ENCODE data around the gene TMEM45A.
"Not testable (repeated sequence)": the region's sequence is repeated elsewhere in the genome, so short reads cannot be mapped to it uniquely, and the experiment has no call there.

The TMEM45A gene

DNA sequence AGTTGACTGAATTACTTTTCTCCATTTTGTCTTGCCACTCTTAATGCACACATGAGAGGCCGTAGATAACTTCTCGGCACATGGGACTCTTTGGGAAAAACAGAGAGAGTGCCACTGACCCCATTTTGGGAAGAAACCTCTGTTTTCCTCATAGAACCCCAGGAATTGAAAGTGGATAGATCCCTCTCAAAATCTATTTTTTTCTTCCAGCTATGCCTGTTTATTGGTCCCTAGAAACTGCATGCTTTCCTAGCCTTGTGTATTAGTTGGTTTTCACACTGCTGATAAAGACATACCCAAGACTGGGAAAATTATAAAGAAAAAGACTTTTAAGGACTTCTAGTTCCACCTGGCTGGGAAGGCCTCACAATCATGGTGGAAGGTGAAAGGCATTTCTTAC is 23.7 kb upstream of the TMEM45A start:
- peaks cover 10% of the 10 kb centered on the region for H3K9me3 Mint-ChIP-seq
- H3K27ac Mint-ChIP-seq, result no peak overlapping the region
- no peak overlapping the region for H3K4me3 Mint-ChIP-seq
- H3K27me3 Mint-ChIP-seq, result peaks cover 1% of the 10 kb centered on the region
- H3K36me3 Mint-ChIP-seq (ENCODE audit: low read depth), result no peaks in the 10 kb centered on the region
- H3K4me1 Mint-ChIP-seq (ENCODE audit: low read depth), result peaks cover 4% of the 10 kb centered on the region

DNA sequence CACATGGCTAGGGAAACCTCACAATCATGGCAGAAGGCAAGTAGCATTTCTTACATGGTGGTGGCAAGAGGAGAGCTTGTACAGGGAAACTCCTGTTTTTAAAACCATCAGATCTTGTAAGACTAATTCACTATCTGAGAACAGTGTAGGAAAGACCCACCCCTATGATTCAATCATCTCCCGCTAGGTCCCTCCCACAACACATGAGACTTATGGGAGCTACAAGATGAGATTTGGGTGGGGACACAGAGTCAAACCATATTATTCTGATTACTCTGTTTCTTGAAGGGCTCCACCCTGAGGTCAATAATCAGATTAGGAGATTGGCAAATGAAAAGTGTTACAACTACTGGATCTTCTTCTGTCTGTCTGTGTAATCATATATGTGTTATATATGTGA is 21.5 kb upstream of the TMEM45A start:
- H3K4me3 Mint-ChIP-seq, result no peak overlapping the region
- H3K4me1 Mint-ChIP-seq (ENCODE audit: low read depth), result peaks cover 4% of the 10 kb centered on the region
- no peaks in the 10 kb centered on the region for H3K27me3 Mint-ChIP-seq
- no peaks in the 10 kb centered on the region for H3K36me3 Mint-ChIP-seq (ENCODE audit: low read depth)
- no peak overlapping the region for H3K27ac Mint-ChIP-seq
- H3K9me3 Mint-ChIP-seq, result peaks cover 10% of the 10 kb centered on the region

DNA sequence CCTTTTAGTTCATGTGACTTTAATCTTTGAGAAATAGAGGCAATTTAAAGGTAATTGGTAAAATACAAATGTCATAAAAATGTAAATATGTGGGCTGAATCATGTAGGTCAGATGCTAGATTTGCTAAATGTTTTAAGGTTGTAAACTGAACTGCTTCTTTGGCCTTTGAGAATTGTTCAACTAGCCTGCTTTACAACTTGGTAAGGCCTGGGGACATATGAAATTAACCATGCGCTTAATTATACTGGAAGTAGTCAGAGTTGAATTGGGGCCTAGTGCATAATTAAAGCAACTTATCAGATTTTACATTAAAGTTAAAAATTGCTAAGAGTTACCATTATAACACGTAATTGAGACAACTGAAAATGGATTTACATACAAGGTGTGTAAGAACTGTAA is 21.0 kb upstream of the TMEM45A start:
- H3K36me3 Mint-ChIP-seq (ENCODE audit: low read depth), result no peaks in the 10 kb centered on the region
- peaks cover 10% of the 10 kb centered on the region for H3K9me3 Mint-ChIP-seq
- H3K4me1 Mint-ChIP-seq (ENCODE audit: low read depth), result peaks cover 4% of the 10 kb centered on the region
- no peak overlapping the region for H3K27ac Mint-ChIP-seq
- H3K27me3 Mint-ChIP-seq, result no peaks in the 10 kb centered on the region
- no peak overlapping the region for H3K4me3 Mint-ChIP-seq

DNA sequence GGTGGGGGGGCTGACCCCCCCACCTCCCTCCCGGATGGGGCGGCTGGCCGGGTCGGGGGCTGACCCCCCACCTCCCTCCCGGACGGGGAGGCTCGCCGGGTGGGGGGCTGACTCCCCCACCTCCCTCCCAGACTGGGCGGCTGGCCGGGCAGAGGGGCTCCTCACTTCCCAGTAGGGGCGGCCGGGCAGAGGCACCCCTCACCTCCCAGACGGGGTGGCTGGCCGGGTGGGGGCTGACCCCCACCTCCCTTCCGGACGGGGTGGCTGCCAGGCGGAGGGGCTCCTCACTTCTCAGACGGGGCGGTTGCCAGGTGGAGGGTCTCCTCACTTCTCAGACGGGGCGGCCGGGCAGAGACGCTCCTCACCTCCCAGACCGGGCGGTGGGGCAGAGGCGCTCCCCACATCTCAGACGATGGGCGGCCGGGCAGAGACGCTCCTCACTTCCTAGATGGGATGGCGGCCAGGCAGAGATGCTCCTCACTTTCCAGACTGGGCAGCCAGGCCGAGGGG is 14.5 kb upstream of the TMEM45A start:
- H3K27me3 Mint-ChIP-seq; H3K9me3 Mint-ChIP-seq; H3K4me3 Mint-ChIP-seq; H3K36me3 Mint-ChIP-seq (ENCODE audit: low read depth); H3K27ac Mint-ChIP-seq; H3K4me1 Mint-ChIP-seq (ENCODE audit: low read depth): not testable (repeated sequence)

DNA sequence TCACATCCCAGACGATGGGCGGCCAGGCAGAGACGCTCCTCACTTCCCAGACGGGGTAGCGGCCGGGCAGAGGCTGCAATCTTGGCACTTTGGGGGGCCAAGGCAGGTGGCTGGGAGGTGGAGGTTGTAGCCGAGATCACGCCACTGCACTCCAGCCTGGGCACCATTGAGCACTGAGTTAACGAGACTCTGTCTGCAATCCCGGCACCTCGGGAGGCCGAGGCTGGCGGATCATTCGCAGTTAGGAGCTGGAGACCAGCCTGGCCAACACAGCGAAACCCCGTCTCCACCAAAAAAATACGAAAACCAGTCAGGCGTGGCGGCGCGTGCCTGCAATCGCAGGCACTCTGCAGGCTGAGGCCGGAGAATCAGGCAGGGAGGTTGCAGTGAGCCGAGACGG is 13.9 kb upstream of the TMEM45A start:
- H3K27me3 Mint-ChIP-seq, result peaks cover 12% of the 10 kb centered on the region
- H3K9me3 Mint-ChIP-seq; H3K4me3 Mint-ChIP-seq; H3K4me1 Mint-ChIP-seq (ENCODE audit: low read depth); H3K27ac Mint-ChIP-seq; H3K36me3 Mint-ChIP-seq (ENCODE audit: low read depth): not testable (repeated sequence)

DNA sequence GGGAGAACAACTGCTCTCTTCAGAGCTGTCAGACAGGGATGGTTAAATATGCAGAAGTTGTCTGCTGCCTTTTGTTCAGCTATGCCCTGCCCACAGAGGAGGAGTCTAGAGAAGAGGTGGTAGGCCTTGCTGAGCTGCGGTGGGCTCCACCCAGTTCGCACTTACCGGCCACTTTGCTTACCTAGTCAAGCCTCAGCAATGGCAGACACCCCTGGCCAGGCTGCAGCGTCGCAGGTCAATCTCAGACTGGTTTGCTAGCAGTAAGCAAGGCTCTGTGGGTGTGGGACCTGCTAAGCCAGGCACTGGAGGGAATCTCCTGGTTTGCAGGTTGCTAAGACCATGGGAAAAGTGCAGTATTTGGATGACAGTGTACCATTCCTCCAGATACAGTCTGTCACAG is 12.3 kb upstream of the TMEM45A start:
- no peaks in the 10 kb centered on the region for H3K4me1 Mint-ChIP-seq (ENCODE audit: low read depth)
- H3K9me3 Mint-ChIP-seq, result no peaks in the 10 kb centered on the region
- H3K27me3 Mint-ChIP-seq, result peaks cover 14% of the 10 kb centered on the region
- no peak overlapping the region for H3K27ac Mint-ChIP-seq
- no peaks in the 10 kb centered on the region for H3K36me3 Mint-ChIP-seq (ENCODE audit: low read depth)
- no peak overlapping the region for H3K4me3 Mint-ChIP-seq

DNA sequence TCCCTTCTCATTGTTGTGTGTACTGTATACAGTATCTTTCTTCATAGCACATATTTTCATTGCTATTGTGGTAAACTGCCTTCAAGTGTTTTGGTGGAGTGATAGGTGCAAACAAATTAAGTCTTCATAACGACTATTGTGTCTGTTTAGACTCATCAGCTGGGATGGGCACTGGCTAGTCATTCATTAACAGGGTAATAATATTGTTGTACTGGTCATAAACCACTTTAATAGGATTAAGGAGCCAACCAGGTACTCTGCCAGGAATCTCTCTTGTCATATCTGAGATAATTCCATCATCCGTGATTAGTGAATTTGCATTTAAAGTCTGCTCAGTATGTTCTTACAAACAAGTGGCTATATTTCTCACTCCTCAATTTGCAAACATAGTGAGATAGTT is 10.2 kb upstream of the TMEM45A start:
- no peaks in the 10 kb centered on the region for H3K36me3 Mint-ChIP-seq (ENCODE audit: low read depth)
- H3K4me3 Mint-ChIP-seq, result no peak overlapping the region
- no peaks in the 10 kb centered on the region for H3K9me3 Mint-ChIP-seq
- H3K4me1 Mint-ChIP-seq (ENCODE audit: low read depth), result no peaks in the 10 kb centered on the region
- no peak overlapping the region for H3K27ac Mint-ChIP-seq
- H3K27me3 Mint-ChIP-seq, result peaks cover 14% of the 10 kb centered on the region

DNA sequence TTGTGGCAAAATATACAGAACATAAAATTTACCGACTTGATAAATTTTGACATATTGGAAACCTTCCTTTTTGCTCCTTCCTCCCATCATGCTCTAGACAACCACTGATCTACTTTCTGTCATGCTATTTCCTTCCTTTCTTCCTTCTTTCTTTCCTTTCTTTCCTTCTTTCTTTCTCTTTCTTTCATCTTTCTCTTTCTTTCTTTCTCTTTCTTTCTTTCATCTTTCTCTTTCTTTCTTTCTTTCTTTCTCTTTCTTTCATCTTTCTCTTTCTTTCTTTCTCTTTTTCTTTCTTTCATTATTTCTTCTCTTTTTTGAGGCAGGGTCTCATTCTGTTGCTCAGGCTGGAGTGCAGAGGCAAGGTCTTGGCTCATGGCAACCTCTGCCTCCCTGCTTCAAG is 8.9 kb upstream of the TMEM45A start:
- Mint-ChIP-seq H3K36me3 (ENCODE audit: low read depth) (no peaks in the 10 kb centered on the region), H3K4me3 (no peak overlapping the region), H3K9me3 (no peaks in the 10 kb centered on the region), H3K4me1 (ENCODE audit: low read depth) (no peaks in the 10 kb centered on the region), H3K27ac (peak overlapping the region; percentile 2), H3K27me3 (peaks cover 14% of the 10 kb centered on the region)

DNA sequence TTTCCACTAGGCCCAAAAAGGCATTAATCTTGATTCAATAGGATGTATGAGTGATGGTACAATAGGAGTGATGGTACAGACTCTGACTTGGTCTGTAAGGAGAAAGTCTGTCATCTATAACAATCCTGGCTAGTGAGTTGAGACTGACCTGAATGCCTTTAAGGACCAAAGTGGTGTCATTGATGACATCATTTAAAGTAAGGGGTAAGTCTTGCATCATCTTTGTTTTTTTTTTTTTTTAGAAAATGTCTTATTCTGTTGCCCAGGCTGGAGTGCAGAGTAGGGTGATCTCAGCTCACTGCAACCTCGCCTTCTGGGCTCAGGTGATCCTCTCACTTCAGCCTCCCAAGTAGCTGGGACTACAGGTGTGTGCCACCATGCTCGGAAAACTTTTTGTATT is 5.6 kb upstream of the TMEM45A start:
- H3K27ac Mint-ChIP-seq, result no peak overlapping the region
- H3K9me3 Mint-ChIP-seq, result no peaks in the 10 kb centered on the region
- H3K4me1 Mint-ChIP-seq (ENCODE audit: low read depth), result no peaks in the 10 kb centered on the region
- no peaks in the 10 kb centered on the region for H3K36me3 Mint-ChIP-seq (ENCODE audit: low read depth)
- peaks cover 25% of the 10 kb centered on the region for H3K27me3 Mint-ChIP-seq
- no peak overlapping the region for H3K4me3 Mint-ChIP-seq

DNA sequence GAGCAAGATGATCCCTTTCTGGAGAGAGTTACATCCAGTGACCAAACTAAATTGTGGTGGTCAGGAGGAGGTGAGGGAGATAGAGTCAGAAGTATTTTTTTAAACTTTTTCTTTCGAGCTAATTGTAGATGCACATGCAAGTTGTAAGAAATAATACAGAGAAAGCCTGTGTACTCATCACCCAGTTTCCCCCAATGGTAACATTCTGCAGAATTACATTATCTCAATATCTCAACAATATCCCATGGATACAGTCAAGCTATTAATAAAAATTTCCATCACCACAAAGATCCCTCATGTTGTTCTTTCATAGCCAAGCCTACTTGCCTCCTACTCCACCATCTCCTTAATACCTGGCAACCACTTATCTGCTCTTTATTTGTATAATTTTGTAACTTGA is 3.3 kb upstream of the TMEM45A start:
- no peak overlapping the region for H3K4me3 Mint-ChIP-seq

DNA sequence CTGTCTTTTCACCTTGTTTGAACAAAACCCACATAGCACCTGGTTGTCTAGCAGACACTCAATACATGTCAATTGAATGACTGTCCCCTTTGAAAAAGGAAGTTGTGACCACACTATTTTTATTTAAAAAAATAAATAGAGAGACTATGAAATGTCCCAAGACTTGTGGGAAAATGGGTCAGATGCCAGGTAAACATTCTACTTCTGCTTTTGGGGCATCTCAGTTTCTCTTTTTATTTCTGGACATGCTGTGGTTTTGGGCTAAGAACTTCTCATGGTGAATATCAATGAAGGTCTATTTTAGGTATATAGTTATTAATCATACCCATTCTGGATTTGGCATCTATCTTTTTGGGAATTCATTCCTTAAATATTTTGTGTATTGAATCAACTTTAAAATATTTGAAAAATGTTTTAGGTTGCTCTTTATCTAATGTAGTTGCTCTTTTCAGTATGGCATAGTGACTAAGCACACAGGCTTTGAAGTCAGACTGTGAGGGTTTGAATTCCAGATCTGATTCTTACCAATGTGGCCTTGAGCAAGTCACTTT is 4.4 kb downstream of the TMEM45A start:
- Mint-ChIP-seq H3K36me3 (ENCODE audit: low read depth) (no peaks in the 10 kb centered on the region), H3K27ac (no peak overlapping the region), H3K4me1 (ENCODE audit: low read depth) (peaks cover 10% of the 10 kb centered on the region), H3K27me3 (peaks cover 45% of the 10 kb centered on the region), H3K4me3 (no peak overlapping the region), H3K9me3 (no peaks in the 10 kb centered on the region)

More for the DNA sequence above, 3.3 kb upstream of the TMEM45A start:
- Mint-ChIP-seq H3K27me3 (peaks cover 31% of the 10 kb centered on the region), H3K36me3 (ENCODE audit: low read depth) (no peaks in the 10 kb centered on the region), H3K27ac (no peak overlapping the region), H3K9me3 (no peaks in the 10 kb centered on the region), H3K4me1 (ENCODE audit: low read depth) (peaks cover 10% of the 10 kb centered on the region)

DNA sequence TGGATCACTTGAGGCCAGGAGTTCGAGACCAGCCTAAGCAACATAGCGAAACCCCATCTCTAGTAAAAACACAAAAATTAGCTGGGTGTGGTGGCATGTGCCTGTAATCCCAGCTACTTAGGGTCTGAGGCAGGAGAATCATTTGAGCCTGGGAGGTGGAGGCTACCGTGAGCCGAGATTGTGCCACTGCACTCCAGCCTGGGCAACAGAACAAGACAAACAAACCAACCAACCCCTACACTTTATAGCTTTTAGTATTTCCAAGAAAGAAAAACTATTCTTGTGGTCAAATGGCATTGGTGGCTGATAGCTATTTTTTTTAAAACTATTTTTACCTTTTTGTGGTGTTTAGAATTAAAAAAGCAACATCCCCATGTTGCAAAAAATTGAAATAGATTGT is 7.2 kb downstream of the TMEM45A start:
- H3K36me3 Mint-ChIP-seq (ENCODE audit: low read depth), result no peaks in the 10 kb centered on the region
- H3K4me1 Mint-ChIP-seq (ENCODE audit: low read depth), result no peaks in the 10 kb centered on the region
- no peak overlapping the region for H3K27ac Mint-ChIP-seq
- H3K4me3 Mint-ChIP-seq, result no peak overlapping the region
- H3K9me3 Mint-ChIP-seq, result no peaks in the 10 kb centered on the region
- peaks cover 44% of the 10 kb centered on the region for H3K27me3 Mint-ChIP-seq

DNA sequence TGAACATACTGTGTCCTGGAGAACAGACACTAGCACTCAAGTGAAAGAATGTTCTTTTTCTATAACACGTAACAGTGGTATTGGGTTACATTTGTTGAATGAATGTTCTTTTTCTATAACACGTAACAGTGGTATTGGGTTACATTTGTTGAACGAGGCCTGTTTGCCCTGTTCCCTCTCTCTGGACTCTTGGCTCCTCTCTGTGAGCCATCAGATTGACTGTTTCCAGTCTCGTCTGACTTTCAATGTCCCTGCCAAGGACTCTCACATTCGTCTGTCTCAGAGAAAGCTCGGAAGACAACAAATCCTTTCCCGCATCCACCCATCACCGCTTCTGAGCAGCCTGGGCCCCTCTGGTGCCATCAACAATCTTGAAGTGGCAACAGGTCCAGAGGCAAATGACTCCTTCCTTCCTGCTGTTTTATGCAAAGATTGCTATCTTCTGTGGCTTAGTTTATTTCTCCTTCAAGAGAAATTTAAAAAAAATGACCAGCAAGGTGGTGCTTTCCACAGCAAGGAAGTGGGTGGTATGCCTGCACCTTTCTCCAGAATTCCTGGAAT is 8.0 kb downstream of the TMEM45A start:
- no peak overlapping the region for H3K4me3 Mint-ChIP-seq
- H3K9me3 Mint-ChIP-seq, result no peaks in the 10 kb centered on the region
- no peaks in the 10 kb centered on the region for H3K36me3 Mint-ChIP-seq (ENCODE audit: low read depth)
- H3K27ac Mint-ChIP-seq, result no peak overlapping the region
- H3K27me3 Mint-ChIP-seq, result peaks cover 44% of the 10 kb centered on the region
- no peaks in the 10 kb centered on the region for H3K4me1 Mint-ChIP-seq (ENCODE audit: low read depth)

DNA sequence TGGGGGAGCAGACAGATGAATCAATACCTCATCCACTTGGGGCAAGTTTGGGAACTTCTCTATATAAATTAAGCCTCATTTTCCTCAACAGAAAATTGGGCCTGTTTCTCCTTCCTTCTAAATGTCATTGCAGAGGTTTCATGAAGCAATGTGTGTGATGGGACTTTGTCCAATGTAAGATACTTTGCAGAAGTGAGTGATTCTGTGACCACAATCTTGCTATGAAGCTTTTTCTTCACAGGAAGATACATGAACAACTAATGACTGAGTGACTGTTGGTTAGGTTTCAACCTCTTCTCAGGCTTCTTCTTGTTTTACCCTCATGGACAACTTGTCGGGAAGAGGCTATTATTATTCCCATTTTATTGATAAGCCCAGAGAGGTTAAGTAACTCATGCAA is 11.0 kb downstream of the TMEM45A start:
- Mint-ChIP-seq H3K27me3 (peaks cover 36% of the 10 kb centered on the region), H3K4me3 (no peak overlapping the region), H3K36me3 (ENCODE audit: low read depth) (no peaks in the 10 kb centered on the region), H3K27ac (no peak overlapping the region), H3K4me1 (ENCODE audit: low read depth) (no peaks in the 10 kb centered on the region), H3K9me3 (no peaks in the 10 kb centered on the region)

DNA sequence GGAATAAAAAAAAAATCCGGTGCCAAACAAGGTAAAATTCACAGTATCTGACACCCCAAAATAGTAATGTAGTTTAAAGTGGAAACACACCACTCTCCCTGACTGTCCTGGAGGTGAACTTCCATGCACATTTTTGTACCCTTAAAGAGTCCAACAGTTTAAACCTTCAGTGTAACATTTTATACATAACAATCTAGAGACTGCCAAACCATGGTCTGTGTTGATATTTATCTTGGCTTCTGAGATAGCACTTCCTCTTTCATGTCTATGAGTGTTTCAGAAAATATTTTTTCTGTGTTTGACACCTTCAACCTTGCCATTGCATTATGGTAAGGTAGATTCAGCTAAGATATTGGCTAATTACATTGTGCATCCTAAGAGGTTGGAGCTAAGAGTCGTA is 13.9 kb downstream of the TMEM45A start:
- Mint-ChIP-seq H3K9me3 (no peaks in the 10 kb centered on the region), H3K27me3 (peaks cover 41% of the 10 kb centered on the region), H3K27ac (no peak overlapping the region), H3K36me3 (ENCODE audit: low read depth) (no peaks in the 10 kb centered on the region), H3K4me3 (no peak overlapping the region), H3K4me1 (ENCODE audit: low read depth) (no peaks in the 10 kb centered on the region)

DNA sequence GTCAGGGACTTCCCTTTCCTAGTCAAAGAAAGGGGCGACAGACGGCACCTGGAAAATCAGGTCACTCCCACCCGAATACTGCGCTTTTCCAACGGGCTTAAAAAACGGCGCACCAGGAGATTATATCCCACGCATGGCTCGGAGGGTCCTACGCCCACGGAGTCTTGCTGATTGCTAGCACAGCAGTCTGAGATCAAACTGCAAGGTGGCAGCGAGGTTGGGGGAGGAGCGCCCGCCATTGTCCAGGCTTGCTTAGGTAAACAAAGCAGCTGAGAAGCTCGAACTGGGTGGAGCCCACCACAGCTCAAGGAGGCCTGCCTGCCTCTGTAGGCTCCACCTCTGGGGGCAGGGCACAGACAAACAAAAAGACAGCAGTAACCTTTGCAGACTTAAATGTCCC is 17.4 kb downstream of the TMEM45A start:
- H3K4me3 Mint-ChIP-seq; H3K4me1 Mint-ChIP-seq (ENCODE audit: low read depth); H3K9me3 Mint-ChIP-seq; H3K27ac Mint-ChIP-seq; H3K36me3 Mint-ChIP-seq (ENCODE audit: low read depth): not testable (repeated sequence)
- H3K27me3 Mint-ChIP-seq, result peaks cover 22% of the 10 kb centered on the region
